Nephron (organoid): ENCODE results near the gene HOXC6.

Experiments
- H3K27ac Mint-ChIP-seq, 3 experiments: 2 replicates each; pipeline ENCODE4 v1.8.0; 2020; ENCODE audit warnings: mixed read lengths in 3 of 3, mild to moderate bottlenecking in 2 of 3, moderate library complexity in 1 of 3
- H3K27me3 Mint-ChIP-seq: 2 replicates; pipeline ENCODE4 v1.8.0; 2021; ENCODE audit warnings: low read depth, mild to moderate bottlenecking, moderate library complexity, mixed read lengths
- H3K36me3 Mint-ChIP-seq: 2 replicates; pipeline ENCODE4 v1.8.0; 2020; ENCODE audit warnings: low read depth, mixed read lengths
- H3K4me1 Mint-ChIP-seq: 2 replicates; pipeline ENCODE4 v1.8.0; 2020; ENCODE audit warnings: mixed read lengths
- H3K4me3 Mint-ChIP-seq, 3 experiments: 2 replicates each; pipeline ENCODE4 v1.8.0; 2020; ENCODE audit warnings: mild to moderate bottlenecking in 3 of 3, mixed read lengths in 3 of 3, moderate library complexity in 2 of 3
- H3K9me3 Mint-ChIP-seq: 2 replicates; pipeline ENCODE4 v1.8.0; 2020; ENCODE audit warnings: mixed read lengths
- TF ChIP-seq, protein P1 (sequence below), 3 experiments: fragments of 200-600 bp; sonication (generic); IDR thresholded peaks; one replicate each; pipeline ENCODE4 v1.5.0; 2021; ENCODE audit warnings: antibody characterized with exemption in 3 of 3; ENCODE audit not compliant: unreplicated experiment in 3 of 3

Gene HOXC6

GRCh38 chr12:54058128-54058768, 30.0 kb downstream of the HOXC6 start:
- H3K9me3 Mint-ChIP-seq, result no peaks in the 10 kb centered on the region
- H3K4me1 Mint-ChIP-seq, result peaks cover 89% of the 10 kb centered on the region
- H3K27me3 Mint-ChIP-seq, result peaks cover 23% of the 10 kb centered on the region
- H3K27ac Mint-ChIP-seq, result peak overlapping the region; percentile 79 to 94 (median 94)
- H3K36me3 Mint-ChIP-seq, result peaks cover 41% of the 10 kb centered on the region
- peak overlapping the region; percentile 53 to 82 (median 59) for H3K4me3 Mint-ChIP-seq
- TF ChIP-seq, protein P1, sequence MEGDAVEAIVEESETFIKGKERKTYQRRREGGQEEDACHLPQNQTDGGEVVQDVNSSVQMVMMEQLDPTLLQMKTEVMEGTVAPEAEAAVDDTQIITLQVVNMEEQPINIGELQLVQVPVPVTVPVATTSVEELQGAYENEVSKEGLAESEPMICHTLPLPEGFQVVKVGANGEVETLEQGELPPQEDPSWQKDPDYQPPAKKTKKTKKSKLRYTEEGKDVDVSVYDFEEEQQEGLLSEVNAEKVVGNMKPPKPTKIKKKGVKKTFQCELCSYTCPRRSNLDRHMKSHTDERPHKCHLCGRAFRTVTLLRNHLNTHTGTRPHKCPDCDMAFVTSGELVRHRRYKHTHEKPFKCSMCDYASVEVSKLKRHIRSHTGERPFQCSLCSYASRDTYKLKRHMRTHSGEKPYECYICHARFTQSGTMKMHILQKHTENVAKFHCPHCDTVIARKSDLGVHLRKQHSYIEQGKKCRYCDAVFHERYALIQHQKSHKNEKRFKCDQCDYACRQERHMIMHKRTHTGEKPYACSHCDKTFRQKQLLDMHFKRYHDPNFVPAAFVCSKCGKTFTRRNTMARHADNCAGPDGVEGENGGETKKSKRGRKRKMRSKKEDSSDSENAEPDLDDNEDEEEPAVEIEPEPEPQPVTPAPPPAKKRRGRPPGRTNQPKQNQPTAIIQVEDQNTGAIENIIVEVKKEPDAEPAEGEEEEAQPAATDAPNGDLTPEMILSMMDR (IDR thresholded peaks at IDR 0.05; ENCODE audit: unreplicated experiment in 3 of 3), result no peak

DNA sequence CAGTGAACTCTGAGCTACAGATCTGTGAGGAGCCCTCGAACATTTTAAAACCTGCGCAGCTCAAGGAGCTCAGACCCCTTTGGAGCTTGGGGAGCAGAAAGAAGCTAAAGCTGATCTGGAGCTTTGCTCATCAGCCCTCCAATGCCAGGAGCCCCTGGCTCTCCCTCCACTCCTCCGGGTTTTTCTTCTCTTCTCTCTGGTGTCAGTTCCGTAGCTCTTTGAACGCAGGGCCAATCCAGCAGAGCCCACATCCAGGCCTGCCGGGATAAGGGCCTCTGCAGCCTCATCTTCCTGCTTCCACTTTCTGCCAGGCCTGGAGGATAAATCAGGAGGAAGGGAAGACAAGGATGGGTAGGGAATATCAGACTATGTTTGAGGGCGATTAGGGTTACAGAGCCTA, 31.4 kb downstream of the HOXC6 start:
- Mint-ChIP-seq H3K9me3 (no peaks in the 10 kb centered on the region), H3K27ac (peak overlapping the region; percentile 79 to 94 (median 94)), H3K4me1 (peaks cover 84% of the 10 kb centered on the region), H3K27me3 (peaks cover 21% of the 10 kb centered on the region), H3K4me3 (peak overlapping the region; percentile 59 to 82 (median 69)), H3K36me3 (peaks cover 48% of the 10 kb centered on the region)
- TF ChIP-seq, protein P1 (IDR thresholded peaks at IDR 0.05; ENCODE audit: unreplicated experiment in 3 of 3), result no peak

DNA sequence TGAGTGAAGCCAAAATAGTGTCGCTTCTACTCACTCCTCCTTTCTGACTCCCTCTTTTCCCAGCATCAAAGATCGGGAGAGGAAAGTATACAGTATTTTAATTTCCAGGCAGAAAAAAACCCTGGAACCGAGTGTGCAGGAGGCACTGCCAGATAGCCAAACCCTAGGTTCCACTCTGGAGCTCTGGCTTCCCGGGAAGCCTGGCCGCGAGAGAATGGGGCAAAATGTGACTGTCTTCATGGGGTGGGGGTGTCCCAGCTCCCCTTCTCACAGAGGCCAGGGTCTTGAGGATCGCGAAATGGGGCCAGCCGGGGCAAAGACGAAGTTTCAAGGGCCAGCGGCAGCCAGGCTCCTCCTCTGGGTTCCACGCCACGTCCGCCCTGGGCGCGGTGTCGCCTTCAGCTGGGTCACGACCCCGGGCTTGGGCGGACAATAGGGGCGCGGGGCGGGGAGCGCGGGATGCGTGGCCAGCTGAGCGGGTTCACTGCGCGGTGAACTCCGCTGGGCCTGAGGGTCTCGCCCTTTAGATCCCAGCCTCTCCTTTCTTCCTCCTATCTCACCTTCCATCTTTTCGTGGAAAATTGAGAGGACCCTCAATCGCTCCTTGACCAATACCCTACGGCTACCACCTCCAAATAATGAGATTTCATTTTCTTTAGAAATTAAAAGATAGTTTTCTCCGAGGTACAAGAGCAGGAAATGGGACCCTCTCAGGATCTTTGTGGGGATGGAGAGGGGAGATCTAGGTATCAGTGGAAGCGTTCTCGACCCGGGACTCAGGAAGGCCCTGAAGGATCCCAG, 32.1 kb downstream of the HOXC6 start:
- Mint-ChIP-seq H3K4me3 (peak overlapping the region in 2 of 3 experiments; percentile 69 to 82), H3K36me3 (peaks cover 48% of the 10 kb centered on the region), H3K27me3 (peaks cover 18% of the 10 kb centered on the region), H3K4me1 (peaks cover 80% of the 10 kb centered on the region), H3K9me3 (no peaks in the 10 kb centered on the region), H3K27ac (peak overlapping the region; percentile 79 to 94 (median 94))
- TF ChIP-seq, protein P1 (IDR thresholded peaks at IDR 0.05; ENCODE audit: unreplicated experiment in 3 of 3), result no peak

DNA sequence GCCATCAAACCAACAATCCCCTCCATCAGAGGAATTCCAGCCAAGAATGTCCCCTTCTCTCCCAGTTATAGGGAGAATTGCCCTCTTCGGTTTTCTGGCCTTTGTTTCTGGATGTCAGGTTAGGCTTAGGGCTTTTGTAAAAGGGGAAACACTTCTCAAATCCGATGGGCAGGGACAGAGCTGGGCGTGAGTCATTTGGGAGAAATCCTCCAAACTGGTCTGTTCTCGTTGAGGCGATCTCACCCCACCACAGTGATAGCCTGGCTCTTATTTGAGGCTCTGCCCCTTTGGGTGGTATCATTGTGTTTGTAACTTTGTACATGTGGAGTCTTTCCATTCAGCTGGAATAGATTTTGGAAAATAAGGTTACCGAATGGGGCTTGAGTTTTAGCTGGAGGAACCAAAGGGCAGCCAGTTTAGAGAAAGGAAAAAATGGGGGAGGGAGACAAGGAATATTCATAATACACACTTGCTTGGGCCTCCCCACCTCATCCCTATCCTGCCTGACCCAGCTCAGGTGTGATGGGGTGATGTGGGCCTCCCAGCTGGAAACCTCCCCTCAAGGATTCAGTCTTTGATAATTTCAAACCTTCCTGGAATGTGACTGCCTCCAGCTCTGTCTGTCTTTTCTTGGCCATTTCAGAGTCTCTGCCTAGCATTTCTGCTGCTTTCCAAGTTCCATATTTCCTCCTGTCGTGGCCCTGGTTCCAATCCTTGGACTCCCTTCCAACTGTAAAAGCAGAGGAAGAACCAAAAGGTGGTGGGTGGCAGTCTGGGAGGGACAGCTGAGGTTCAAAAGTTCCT, 32.9 kb downstream of the HOXC6 start:
- TF ChIP-seq, protein P1 (IDR thresholded peaks at IDR 0.05; ENCODE audit: unreplicated experiment in 3 of 3), result no peak
- H3K36me3 Mint-ChIP-seq, result peaks cover 47% of the 10 kb centered on the region
- H3K27ac Mint-ChIP-seq, result peak overlapping the region in 2 of 3 experiments; percentile 68 to 70
- peak overlapping the region in 2 of 3 experiments; percentile 29 to 71 for H3K4me3 Mint-ChIP-seq
- peaks cover 18% of the 10 kb centered on the region for H3K27me3 Mint-ChIP-seq
- no peaks in the 10 kb centered on the region for H3K9me3 Mint-ChIP-seq
- peaks cover 72% of the 10 kb centered on the region for H3K4me1 Mint-ChIP-seq

DNA sequence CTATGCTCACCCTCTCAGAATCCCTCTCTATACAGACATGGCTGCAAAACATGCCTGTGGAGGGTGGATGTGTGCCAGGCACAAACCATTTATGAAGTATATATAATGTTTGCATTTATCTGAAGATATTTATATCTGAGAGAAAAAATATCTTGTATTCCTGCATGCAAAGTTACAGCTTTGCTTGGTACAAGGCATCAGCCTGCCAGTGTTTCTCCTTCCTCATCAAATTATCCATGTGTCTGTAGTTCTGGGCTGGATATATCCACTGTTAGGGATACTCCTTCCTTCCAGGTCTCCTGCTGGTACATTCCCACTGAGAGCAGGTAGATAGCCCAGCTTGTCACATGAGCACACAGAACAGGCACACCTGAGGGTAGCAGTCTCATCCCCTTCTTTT, 37.4 kb downstream of the HOXC6 start:
- Mint-ChIP-seq H3K9me3 (no peaks in the 10 kb centered on the region), H3K27me3 (peaks cover 11% of the 10 kb centered on the region), H3K4me1 (peaks cover 54% of the 10 kb centered on the region), H3K27ac (peak overlapping the region in 1 of 3 experiments; percentile 35), H3K4me3 (no peak overlapping the region), H3K36me3 (peaks cover 53% of the 10 kb centered on the region)
- TF ChIP-seq, protein P1 (IDR thresholded peaks at IDR 0.05; ENCODE audit: unreplicated experiment in 3 of 3), result no peak
